Measurements from ENCODE around the gene RBCK1.
"Not testable (repeated sequence)": the region's sequence is repeated elsewhere in the genome, so short reads cannot be mapped to it uniquely, and the experiment has no call there.

RBCK1 gene

GRCh38 chr20:383889-384288 lies 24.2 kb upstream of the RBCK1 start:
- no peak for TF ChIP-seq CTCF (IDR thresholded peaks at IDR 0.05; ENCODE audit: control extremely low read depth, extremely low read depth, low read depth, missing control alignments)
- no peak for DNase-seq (ENCODE audit: extremely low spot score)
- ChIA-PET CTCF (interaction anchor here (1.3 kb wide), 1 partner anchor 11 kb away, joined by 3 read pairs; no protein-coding TSS in a partner anchor), POLR2A (no interaction called here)

GRCh38 chr20:384723-385122 lies 23.4 kb upstream of the RBCK1 start:
- CTCF ChIA-PET: interaction anchor here (1.3 kb wide), 1 partner anchor 12 kb away, joined by 3 read pairs; no protein-coding TSS in a partner anchor

GRCh38 chr20:385448-385847 lies 22.7 kb upstream of the RBCK1 start:
- ChIA-PET POLR2A (no interaction called here), CTCF (interaction anchor here (1.2 kb wide), 1 partner anchor 14 kb away, joined by 3 read pairs; no protein-coding TSS in a partner anchor)
- no peak for DNase-seq (ENCODE audit: extremely low spot score)
- TF ChIP-seq CTCF (IDR thresholded peaks at IDR 0.05; ENCODE audit: control extremely low read depth, extremely low read depth, low read depth, missing control alignments): no peak

More at GRCh38 chr20:384723-385122, 23.4 kb upstream of the RBCK1 start:
- DNase-seq (ENCODE audit: extremely low spot score): no peak
- POLR2A ChIA-PET: no interaction called here
- TF ChIP-seq CTCF (IDR thresholded peaks at IDR 0.05; ENCODE audit: control extremely low read depth, extremely low read depth, low read depth, missing control alignments): no peak

GRCh38 chr20:386634-387033 lies 21.5 kb upstream of the RBCK1 start:
- POLR2A ChIA-PET; DNase-seq (ENCODE audit: extremely low spot score): not testable (repeated sequence)
- CTCF ChIA-PET: interaction anchor here (0.8 to 1.2 kb wide), 2 partner anchors 13 to 32 kb away, joined by 3 read pairs; no protein-coding TSS in a partner anchor

- no peak for DNase-seq (ENCODE audit: extremely low spot score)
- ChIA-PET POLR2A (no interaction called here), CTCF (no interaction called here)
- no peak for TF ChIP-seq CTCF (IDR thresholded peaks at IDR 0.05; ENCODE audit: control extremely low read depth, extremely low read depth, low read depth, missing control alignments)
These were observed 20.6 kb upstream of the RBCK1 start for GRCh38 chr20:387520-387919.

- CTCF ChIA-PET: interaction anchor here (0.6 kb wide), 1 partner anchor 18 kb away, joined by 3 read pairs; no protein-coding TSS in a partner anchor
- no peak for TF ChIP-seq CTCF (IDR thresholded peaks at IDR 0.05; ENCODE audit: control extremely low read depth, extremely low read depth, low read depth, missing control alignments)
- DNase-seq (ENCODE audit: extremely low spot score): no peak
- POLR2A ChIA-PET: interaction anchor here (0.6 kb wide), 1 partner anchor 21 kb away, joined by 3 read pairs; no protein-coding TSS in a partner anchor
These were observed 19.8 kb upstream of the RBCK1 start for GRCh38 chr20:388034-388994.

- TF ChIP-seq CTCF (IDR thresholded peaks at IDR 0.05; ENCODE audit: control extremely low read depth, extremely low read depth, low read depth, missing control alignments): no peak
- DNase-seq (ENCODE audit: extremely low spot score): no peak
- ChIA-PET POLR2A (no interaction called here), CTCF (no interaction called here)
These were observed 18.9 kb upstream of the RBCK1 start for GRCh38 chr20:389220-389619.

All from GM10248 (cell line).